GM04503 (cell line): Measurements from ENCODE around the gene FAF2.
"Not testable (repeated sequence)": the region's sequence is repeated elsewhere in the genome, so short reads cannot be mapped to it uniquely, and the experiment has no call there.

Source experiments
- DNase-seq: peaks from one replicate; pipeline ENCODE4 v3.0.0-alpha.2; 2012; ENCODE audit warnings: low read depth

Gene FAF2

GRCh38 chr5:176418251-176418650 lies 29.9 kb upstream of the FAF2 start:
- DNase-seq: no peak

GRCh38 chr5:176420086-176420485 lies 28.1 kb upstream of the FAF2 start:
- no peak for DNase-seq

DNA sequence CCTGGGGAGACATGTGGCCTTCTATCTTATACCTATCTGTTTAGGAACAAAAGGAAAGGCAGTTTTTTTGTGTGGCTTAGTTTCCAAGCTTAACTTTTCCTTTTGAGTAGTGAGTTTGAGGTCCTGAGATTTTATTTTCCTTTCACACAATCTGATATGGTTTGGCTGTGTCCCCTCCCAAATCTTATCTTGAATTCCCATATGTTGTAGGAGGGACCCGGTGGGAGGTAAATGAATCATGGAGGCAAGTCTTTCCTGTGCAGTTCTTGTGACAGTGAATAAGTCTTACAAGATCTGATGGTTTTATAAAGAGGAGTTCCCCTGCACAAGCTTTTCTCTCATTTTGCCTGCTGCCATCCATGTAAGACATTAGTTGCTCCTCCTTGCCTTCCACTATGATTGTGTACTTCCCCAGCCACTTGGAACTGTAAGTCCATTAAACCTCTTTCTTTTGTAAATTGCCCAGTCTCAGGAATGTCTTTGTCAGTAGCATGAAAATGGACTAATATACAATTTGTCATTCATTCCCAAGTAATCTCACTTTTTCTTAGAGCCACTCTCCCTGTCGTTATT lies 27.1 kb upstream of the FAF2 start:
- no peak for DNase-seq

DNA sequence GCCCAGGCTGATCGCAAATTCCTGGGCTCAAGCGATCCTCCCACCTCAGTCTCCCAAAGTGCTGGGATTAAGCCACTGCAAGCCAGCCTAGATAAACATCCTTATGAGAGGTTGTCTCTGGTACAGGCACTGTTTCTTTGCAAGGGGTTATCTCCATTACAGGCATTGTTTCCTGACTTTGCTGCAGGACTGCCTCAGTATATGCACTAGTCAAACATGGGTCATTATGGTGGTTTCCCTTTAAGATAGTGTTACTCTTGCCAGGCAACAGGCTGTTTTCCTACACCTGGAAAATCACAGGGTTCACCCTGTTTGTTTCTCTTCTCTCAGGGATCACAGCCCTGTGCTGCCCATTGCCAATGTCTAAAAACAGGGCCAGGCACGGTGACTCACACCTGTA lies 24.0 kb upstream of the FAF2 start:
- DNase-seq: no peak

DNA sequence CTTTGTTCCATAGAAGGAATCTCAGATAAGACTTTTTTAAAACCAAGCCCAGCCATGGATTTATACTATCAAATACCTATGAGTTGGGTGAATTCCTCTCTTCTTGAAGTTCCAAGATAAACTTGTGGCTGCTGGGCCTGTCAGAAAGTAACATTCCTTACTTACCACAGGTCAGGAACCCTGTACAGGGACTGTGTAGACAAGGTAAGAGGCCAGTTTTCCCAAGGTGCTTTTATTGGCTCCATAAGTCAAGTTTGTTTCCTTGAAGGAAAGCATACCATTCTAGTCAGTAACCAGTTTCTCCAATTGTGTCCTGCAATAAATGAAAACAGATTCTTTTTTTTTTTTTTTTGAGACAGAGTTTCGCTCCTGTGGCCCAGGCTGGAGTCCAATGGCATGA lies 23.0 kb upstream of the FAF2 start:
- no peak for DNase-seq

DNA sequence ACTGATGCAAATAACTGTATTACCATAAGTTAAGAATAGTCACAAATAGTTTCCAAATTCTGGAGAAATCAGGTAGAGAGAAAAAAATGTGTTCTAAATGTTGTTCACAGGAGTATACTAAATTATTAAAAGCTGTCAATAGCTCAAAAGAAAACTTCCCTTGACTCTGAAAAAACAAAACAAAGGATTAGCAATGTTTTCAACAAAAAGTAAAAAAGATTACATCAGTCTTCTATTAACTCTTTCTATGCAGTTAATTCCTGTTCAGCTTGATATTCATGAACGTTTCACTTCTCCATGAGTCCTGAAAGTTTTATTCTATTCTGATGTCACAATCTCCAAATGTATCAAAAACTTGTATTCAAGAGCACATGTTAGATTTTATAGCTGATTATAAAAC lies 22.4 kb upstream of the FAF2 start:
- no peak for DNase-seq

DNA sequence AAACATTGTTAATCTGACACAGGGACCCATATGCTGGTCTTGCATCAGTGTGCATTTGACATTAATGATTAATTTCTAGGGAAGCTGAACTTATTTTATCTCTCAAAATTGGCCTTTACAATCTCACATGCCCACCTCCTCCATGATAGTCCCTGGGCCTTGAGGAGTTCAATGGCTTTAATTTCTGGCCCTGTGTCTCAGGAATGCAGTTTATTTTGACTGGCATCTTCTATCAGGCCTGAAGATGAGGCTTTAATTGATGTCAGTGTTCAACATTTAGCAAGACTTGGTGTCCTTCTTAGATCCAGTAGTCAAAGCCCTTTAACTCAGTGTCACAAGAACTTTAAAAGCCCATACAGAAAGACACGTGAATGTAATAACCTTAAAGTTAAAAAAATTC lies 21.3 kb upstream of the FAF2 start:
- no peak for DNase-seq

DNA sequence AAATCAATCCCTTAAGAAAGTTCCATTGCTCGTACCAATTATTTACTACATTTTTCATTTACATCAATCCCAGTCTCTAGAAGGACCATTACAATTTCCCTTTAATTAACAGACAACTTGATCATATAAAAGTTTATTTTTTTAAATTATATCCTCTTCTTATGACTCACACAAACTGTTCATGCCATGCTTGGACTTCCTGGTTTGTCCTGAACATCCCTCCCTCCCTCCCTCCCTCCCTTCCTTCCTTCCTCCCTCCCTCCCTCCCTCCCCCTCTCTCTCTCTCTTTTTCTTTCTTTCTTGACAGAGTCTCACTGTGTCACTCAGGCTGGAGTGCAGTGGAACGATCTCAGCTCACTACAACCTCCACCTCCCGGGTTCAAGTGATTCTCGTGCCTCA lies 20.2 kb upstream of the FAF2 start:
- no peak for DNase-seq

GRCh38 chr5:176429972-176430371 lies 18.2 kb upstream of the FAF2 start:
- no peak for DNase-seq

DNA sequence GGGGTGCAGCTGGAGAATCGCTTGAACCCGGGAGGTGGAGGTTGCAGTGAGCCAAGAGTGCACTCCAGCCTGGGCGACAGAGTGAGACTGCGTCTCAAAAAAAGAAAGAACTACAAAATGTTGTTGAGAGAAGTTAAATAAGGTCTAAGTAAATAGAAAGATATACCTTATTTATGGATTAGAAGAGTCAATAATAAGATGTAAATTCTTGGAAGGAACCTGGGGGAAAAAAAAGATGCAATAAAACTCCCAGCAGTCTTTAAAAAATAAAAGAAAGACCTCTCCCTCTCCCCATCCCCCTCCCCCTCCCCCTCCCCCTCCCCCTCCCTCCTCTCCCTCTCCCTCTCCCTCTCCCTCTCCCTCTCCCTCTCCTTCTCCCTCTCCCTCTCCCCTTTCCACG lies 15.5 kb upstream of the FAF2 start:
- no peak for DNase-seq

GRCh38 chr5:176436656-176437055 lies 11.5 kb upstream of the FAF2 start:
- DNase-seq: no peak

DNA sequence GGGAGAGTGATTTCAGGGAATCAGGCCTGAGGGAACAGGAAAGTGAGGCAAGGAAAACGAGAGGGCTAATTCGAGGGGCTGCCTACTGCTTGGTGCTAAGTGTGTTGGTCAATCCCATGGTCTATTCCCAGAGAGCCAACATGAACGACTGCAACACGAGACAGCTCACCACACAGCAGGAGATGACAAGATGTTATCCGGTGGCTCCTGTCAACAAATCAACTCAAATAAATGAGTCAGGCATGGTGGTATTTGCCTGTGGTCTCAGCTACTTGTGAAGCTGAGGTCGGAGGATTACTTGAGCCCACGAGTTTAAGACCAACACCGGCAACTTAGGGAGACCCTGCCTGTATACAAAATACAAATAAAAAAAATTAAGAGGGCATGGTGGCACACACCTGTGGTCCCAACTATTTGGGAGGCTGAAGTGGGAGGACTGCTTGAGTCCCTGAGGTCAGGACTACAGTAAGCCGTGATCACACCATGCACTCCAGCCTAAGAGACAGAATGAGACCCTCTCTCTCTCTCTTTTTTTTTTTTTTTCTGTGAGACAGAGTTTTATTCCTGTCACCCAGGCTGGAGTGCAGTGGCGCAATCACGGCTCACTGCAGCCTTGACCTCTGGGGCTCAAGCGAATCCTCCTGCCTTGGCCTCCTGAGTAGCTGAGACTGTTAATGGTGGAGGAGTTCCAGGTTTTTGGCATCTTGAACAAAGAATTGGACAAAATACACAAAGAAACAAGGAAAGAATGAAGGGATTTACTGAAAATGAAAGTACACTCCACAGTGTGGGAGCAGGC lies 9.0 kb upstream of the FAF2 start:
- DNase-seq: no peak

DNA sequence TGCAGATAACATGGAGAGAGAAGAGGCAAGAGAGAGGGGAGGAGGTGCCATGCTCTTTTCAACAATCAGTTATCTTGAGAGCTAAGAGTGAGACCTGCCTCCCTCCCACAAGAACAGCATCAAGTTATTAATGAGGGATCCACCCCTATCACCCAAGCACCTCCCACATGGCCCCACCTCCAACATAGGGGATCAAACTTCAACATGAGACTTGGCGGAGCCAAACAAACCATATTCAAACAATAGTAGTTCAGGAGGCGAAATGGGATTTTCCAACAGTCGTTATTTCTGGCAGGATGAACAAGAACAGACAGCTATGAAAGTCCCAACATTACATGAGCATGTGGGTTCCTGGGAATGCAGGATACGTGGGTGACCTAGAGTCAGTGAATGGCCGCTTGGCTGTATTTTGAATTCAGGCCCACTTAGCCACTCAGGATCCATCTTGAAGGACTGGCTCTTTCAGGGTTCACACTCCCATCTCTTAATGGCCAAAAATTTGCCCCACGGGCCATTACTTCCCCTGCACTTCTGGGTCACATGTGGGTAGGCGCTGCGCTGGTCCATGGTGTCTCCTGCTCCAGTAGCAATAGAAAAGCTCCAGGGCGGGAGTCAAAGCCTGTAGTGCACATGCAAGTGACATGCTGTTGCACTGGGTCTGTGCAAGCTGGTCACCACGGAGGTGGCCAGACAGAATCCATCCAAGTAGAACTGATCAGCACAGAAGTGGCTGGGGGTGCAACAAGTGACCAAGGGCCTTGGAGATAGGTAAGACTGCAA lies 7.1 kb upstream of the FAF2 start:
- no peak for DNase-seq

DNA sequence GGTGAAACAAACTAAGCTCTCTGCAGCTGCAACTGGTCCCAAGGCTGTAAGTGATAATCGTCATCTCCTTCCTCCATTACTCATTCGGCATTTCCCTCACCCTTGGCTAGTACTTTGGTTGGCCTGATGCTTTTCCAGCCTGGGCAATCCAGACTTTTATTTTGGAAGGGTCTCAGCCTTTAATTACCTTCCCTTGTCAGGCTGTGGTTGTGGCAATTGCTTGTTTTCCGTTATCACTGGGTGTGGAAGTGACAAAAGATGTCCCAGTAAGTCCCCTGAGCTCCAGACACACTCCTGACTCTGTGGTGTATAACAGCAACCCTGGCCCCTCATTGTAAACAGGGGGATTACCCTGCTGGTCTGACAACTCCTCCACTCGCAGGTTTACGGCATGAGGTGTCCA lies 6.3 kb upstream of the FAF2 start:
- DNase-seq: no peak

- not testable (repeated sequence) for DNase-seq
Measured at GRCh38 chr5:176442911-176443310, 5.3 kb upstream of the FAF2 start.

DNA sequence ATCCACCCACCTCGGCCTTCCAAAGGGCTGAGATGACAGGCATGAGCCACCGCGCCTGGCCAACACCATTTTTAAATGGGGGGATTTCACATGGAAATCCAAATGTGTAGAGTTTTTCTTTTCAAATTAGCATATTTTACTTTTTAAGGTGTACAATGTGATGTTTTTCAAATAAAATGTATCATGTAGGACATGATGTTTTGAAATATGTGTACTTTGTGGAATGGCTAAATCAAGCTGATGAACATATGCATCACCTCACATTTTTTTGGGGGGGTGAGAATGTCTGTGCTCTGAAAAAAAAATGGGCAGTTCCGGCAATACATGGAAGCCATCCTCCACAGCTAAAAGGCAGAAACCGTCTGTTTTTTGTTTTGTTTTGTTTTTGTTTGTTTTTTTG lies 3.4 kb upstream of the FAF2 start:
- DNase-seq: no peak

DNA sequence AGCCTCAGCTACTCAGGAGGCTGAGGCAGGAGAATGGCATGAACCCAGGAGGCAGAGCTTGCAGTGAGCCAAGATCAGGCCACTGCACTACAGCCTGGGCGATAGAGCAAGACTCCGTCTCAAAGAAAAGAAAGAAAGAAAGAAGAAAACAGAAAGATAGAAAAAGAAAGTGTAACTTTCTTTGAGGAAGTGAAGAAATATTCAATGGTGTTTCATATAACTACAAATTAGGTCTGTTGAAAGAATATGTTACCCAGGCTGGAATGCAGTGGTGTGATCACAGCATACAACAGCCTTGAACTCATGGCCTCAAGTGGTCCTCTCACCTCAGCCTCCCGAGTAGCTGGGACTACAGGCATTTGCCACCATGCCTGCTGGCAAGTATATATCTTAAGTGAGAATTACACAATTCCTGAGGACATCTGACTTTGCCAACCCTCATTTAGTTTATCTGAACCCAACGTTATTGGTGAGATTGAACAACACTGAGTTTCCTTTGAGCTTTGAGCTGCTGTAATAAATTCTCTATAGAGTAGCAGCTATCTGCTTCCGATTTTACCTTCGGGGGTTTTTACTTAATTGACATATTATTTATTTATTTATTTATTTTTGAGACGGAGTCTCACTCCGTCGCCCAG lies 2.0 kb upstream of the FAF2 start:
- no peak for DNase-seq

GRCh38 chr5:176446884-176447590 lies 1.1 kb upstream of the FAF2 start:
- no peak for DNase-seq

DNA sequence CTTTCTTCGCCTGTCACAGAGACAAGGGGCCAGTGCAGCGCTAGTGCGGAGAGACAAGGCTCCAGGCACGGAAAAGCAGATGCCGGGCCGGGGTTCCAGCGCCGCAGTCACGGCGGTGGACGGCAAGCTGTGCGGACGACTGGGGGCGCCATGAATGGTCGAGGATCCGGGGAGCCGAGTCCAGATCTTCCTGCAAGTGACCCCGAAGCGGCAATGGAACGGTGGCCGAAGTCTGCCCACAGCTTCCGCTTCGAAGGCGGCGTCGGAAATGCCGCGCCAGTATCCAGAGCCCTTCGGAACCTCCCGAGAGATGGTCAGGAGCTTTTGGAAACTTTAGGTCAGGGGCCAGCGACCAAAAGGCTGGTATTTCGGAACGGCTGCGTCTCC lies 601 bp upstream of the FAF2 start:
- no peak for DNase-seq

DNA sequence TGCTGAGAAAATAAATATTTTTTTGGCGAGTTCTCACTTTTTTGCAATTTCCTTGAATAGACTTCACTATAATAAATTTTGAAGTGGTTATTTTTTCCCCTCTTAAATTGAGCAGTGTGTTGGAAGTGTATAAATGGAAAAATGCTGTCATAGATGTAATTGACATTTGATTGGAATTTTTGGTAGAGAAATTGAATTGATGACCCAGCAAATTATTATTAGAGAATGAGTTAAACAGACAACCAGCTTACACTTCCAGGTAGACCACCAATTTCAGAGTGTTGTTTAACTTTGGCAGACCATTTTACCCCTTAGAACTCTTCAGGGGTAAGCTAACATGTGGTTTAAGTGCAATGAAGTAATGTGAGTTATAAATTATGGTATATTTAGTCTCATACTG lies 1.9 kb downstream of the FAF2 start:
- DNase-seq: no peak

DNA sequence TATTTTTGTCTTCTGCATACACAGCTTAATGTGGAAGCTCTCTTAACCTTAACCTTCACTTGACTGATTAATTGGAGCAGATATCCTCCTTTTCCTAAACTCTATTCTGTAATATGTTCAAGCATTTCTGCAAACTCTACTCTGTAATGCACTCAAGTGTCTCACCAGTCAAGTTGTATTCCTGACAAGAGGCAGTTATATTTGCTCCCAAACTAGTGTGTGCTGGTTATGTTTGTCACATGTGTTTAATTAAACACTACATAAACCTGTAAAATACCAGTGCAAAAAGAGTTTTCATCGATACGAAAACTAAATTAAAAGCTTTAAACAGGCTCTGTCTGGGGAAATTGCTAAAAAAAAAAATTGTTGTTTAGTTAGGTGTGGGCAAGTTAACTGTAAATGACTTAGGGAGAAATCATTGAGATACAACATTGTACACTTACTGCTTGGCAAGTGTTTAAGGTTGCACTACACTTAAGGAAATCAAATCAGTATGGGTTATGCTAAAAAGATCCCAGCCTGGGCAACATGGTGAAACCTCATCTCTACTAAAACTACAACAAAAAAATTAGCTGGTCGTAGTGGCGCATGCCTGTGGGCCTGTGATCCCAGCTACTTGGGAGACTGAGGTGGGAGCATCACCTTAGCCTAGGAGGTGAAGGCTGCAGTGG lies 6.7 kb downstream of the FAF2 start:
- no peak for DNase-seq
